T-helper 9 cell (primary cell): ENCODE data around the gene SHROOM4.

ENCODE experiments used
- DNase-seq: peaks from one replicate; pipeline ENCODE4 v3.0.0-alpha.2; 2020
- total RNA-seq, 2 donors: gene quantifications; one replicate each; lab custom pipeline; 2026; lab: John Stamatoyannopoulos, UW

SHROOM4 gene, protein sequence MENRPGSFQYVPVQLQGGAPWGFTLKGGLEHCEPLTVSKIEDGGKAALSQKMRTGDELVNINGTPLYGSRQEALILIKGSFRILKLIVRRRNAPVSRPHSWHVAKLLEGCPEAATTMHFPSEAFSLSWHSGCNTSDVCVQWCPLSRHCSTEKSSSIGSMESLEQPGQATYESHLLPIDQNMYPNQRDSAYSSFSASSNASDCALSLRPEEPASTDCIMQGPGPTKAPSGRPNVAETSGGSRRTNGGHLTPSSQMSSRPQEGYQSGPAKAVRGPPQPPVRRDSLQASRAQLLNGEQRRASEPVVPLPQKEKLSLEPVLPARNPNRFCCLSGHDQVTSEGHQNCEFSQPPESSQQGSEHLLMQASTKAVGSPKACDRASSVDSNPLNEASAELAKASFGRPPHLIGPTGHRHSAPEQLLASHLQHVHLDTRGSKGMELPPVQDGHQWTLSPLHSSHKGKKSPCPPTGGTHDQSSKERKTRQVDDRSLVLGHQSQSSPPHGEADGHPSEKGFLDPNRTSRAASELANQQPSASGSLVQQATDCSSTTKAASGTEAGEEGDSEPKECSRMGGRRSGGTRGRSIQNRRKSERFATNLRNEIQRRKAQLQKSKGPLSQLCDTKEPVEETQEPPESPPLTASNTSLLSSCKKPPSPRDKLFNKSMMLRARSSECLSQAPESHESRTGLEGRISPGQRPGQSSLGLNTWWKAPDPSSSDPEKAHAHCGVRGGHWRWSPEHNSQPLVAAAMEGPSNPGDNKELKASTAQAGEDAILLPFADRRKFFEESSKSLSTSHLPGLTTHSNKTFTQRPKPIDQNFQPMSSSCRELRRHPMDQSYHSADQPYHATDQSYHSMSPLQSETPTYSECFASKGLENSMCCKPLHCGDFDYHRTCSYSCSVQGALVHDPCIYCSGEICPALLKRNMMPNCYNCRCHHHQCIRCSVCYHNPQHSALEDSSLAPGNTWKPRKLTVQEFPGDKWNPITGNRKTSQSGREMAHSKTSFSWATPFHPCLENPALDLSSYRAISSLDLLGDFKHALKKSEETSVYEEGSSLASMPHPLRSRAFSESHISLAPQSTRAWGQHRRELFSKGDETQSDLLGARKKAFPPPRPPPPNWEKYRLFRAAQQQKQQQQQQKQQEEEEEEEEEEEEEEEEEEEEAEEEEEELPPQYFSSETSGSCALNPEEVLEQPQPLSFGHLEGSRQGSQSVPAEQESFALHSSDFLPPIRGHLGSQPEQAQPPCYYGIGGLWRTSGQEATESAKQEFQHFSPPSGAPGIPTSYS (N-terminal part only)
- total RNA-seq, result 0 reads per million in 2 donors

DNA sequence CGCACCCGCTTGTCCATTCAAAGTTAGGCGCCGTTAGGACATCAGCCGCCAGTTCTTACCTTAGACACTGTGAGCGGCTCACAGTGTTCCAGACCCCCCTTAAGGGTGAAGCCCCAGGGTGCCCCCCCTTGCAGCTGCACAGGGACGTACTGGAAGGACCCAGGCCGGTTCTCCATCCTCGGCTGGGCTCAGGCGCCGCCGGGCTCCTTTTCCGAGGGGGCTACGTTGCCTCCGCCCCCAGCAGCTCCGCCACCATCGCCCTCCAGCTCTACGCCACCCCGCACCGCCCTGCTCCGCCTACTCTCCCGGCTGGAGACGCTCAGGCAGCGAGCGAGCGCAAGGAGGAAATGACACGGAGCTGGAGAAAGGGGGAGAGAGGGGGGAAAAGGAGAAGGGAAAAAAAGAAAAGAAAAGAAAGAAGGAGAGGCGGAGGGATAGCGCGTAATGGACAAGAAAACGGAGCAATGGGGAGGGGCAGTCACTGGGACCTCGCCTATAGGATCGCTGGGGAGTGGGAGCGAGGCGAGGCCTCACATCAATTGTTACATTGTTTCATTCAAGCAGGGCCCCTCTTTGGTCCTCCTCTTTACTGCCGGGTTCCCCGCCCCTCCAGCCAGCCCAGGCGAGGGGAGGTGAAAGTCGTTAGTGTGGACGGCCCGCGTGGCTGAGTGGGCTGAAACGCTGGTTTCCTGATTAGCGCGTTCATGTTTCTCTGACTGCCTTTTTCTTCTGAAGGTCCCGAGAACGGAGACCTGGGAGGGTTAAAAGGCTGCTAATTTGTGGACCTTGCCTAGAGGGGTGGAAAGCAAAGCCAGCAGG, at the start of gene SHROOM4:
Gene SHROOM4 (minus strand): TSS at position 352 of the 819 bp plus-strand sequence. CDS start 176 bp downstream, at position 176.
- no peak for DNase-seq

DNA sequence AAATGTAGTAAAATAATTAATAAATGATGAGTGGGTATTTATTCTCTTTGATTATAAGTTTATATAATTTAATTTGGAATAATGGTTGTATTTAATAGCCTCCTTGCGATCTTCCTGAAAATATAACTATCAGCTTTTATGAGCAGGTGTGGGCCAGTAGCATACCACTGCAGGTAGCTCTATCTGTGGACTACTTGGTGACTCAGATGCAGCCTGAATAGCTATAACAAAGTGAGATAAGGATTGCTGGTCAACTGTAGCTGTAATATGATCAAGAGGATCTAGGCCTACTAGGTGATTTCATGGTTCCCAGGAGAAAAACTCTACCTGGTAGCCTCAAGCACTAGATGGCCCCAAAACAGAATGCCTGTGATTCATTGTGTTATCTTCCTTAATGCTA, 49.5 kb upstream of the SHROOM4 start:
- DNase-seq, result no peak

DNA sequence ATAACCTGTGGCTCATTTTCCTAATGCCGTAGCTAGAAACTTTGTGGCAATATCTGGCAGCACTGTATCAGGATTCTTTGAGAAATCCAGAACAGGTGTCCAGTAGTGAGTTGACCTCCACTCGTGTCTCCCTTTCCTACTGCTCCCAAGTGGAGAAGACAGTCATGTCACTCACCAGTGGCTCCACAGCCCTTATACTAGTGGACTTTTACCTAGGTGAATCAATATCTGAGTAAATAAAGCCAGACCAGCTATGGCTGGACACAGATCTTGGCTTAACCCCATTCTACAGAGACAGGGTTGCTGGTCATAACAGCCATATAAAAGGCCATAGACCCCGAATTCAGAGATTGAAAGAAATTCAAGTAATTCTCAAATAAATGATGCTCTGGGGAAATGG, 46.5 kb upstream of the SHROOM4 start:
- DNase-seq, result no peak

DNA sequence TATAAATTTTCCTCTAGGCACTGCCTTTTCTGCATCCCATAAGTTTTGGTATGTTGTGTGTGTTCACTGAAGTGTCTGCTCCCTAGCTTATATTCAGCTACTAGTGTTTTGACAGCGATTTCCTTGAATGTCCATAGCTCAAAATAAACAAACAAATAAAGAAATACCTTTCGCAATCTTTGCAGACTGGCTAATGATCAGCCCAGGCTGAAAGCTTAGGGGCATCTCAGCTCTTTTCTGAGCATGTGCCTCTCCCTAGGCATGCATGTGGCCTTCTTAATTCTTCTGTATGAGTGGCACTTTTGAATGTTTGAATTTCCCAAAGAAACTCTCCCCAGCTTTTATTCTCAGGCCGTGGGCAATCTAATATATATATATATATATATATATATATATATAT, 44.6 kb upstream of the SHROOM4 start:
- no peak for DNase-seq

DNA sequence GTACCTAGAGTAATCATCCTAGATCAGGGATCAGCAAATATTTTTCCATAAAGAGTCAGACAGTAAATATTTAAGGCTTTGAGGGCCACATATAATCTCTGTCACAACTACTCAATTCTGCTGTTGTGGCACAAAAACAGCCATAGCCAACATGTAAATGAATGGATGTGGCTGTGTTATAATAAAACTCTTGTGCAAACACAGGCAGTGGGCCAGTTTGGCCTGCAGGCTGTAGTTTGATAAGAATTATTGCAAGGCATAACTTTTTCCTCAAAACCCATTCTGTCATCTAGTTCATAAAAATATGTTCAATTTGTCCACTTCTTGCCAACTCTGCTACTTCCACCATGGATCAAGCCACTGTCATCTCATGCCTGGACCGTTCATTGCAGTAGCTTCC, 39.4 kb upstream of the SHROOM4 start:
- no peak for DNase-seq

DNA sequence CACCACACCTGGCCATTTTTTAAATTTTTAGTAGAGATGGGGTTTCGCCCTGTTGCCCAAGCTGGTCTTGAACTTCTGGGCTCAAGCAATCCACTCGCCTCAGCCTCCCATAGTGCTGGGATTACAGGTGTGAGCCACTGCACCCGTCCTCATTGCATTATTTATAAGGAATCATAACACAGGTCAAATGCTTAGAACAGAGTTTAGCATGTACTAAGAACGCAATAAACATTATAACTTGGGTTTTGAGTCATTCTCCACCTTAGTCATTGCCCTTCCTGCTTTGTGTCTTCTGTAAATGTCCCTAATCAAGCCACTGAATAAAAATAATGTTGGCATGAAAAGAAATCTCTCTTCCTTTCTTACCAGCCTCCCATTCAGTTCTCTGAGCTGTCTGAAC, 38.5 kb upstream of the SHROOM4 start:
- DNase-seq, result no peak

DNA sequence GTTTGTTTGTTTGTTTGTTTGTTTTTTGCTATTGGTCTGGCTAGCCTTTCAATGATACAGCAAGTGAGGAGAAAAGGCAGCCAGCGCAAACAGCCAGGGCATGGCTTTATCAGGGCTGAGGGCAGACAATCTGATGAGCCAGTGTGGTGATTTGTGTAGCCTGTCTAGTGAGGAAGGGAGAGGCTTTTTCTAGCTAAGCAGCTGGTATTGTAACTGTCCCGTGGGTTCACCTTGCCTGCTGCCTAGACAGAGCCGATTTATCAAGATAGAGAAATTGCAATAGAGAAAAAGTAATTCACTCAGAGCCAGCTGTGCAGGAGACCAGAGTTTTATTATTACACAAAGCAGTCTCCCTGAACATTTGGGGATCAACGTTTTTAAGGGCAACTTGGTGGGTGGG, 28.2 kb upstream of the SHROOM4 start:
- no peak for DNase-seq

DNA sequence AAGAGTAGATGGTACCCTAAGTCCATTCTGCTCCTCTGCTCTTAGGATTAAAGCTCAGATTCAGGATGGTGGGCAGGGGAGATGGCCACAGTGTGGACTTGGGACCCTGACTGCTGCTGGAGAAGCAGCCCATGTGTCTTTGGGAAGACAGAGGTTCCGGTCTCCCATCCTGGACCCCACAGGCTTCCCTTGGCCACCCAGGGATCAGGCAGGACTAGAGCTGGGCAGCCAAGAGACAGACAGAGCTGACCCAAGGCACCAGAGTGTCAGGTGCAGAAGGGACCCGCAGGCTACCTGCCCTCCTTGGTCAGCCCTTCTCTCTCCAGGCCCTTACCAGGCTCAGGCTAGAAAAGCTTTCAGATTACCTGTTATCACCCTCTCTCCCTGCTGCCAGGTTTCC, 25.7 kb upstream of the SHROOM4 start:
- no peak for DNase-seq

DNA sequence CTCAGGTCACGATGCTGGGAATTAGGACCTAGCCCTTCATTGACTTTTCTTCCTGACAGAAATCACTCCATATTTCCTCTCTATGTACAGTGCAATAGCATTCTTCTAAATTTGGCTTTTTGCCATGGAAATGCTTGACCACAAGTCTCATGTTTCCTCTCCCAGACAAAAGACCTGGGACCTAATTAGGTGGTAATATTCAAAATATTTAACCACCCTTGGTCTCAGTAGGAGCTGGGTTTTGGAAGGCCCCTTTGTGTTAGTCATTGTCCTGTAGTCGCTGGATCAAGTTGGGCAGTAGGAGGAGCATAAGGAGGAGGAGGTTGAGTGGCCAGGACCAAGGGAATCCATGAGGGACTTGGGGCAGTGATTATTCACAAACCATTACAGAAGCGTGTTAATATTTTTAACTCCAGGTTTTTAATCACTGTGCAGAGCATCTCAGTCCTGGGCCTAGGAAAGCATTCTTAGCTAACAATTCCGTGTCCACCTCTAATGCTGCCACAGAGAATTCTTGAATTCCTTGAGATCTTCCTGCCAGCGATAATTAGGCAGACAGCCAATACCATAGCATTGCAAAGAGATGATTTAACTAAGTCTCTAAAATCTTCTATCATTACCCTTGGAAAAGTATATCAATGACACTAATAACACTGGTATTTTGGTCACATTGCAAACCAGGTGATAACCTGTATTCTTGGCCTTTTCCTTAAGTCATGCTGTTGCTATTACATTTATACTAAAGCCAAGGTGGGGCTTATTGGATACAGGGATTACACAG, 25.0 kb upstream of the SHROOM4 start:
- no peak for DNase-seq

DNA sequence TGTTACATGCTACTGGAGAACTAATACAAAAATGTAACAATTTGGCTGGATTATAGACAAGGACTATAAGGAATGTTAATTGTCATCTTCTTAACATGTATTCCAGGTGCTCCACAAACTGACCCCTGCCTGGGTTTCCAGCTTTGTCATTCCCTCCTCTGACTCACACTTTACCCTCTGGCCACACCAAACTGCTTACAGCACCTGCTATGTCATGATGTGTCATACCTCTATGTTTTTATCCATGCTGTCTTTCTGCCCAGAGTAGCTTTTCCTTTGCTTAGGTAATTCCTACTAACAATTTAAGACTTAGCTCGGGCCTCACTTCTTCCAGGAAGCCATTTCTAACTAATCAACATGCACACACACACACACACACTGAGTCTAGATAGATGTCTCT, 14.0 kb upstream of the SHROOM4 start:
- DNase-seq, result no peak

DNA sequence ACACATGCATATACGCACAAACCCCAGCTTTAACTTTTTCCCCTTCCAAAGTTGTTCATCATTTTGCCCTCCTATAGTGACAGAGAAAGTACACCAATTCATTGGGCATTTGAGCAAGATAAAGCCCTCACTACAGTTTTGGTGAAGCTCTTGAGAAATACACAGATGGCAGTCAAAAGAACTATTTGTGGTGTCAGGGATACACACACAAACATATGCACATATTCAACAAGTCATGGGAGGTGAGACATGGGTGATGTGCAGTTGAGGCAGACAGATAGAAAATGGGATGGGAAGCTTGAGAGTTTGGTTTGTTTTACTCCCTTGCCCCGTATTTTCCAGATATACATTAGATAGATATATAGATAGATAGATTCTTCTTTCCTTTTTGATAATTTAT, 11.8 kb upstream of the SHROOM4 start:
- no peak for DNase-seq

DNA sequence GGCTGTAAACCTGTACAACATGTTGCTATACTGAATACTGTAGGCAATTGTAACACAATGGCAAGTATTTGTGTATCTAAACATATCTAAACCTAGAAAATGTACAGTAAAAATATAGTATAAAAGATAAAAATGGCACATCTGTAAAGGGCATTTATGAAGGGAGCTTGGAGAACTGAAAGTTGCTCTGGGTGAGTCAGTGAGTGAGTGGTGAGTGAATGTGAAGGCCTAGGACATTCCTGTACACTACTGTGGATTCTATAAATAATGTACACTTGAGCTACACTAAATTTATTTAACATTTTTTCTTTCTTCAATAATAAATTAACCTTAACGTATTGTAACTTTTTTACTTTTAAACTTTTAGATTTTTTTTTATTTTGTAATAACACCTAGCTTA, 5.0 kb upstream of the SHROOM4 start:
- DNase-seq, result no peak

DNA sequence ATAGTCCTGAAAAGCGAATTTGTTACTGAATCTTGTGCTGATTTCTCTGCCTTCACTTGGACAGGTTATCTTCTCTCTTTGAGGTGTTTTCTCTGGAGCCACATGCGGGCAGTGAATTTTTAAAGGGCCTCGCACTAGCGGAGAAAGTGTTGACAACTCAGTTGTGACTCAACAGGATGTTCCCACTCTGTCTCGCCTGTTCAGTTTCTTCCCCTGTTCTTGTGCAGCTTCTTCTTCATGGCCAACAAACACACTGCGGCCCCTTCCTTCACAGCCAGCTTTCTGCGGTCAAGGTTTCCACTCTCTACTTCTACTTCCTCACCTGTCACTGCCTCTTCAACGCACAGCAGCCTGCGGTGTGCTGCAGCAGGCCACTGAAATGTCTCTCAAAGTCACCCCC, 1.1 kb upstream of the SHROOM4 start:
- no peak for DNase-seq

DNA sequence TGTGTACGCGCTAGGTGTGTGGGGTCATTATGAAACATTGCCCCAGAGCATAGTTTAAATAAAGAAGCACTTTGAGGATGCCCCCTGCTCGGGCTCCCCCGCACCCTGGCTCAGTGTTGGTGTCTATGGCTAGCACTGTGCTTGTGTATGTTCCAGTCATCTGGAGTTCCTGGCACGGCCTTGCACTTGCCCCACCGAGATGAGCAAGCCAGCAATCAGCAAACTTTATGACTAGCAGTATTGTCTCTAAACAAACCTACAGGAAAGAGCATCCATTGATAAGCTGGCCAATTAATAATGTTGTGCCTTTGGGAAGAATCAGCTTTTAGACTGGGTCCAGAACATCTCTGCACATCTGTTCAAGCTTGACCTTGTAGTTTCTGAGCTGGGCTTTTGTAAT, 707 bp upstream of the SHROOM4 start:
- no peak for DNase-seq

DNA sequence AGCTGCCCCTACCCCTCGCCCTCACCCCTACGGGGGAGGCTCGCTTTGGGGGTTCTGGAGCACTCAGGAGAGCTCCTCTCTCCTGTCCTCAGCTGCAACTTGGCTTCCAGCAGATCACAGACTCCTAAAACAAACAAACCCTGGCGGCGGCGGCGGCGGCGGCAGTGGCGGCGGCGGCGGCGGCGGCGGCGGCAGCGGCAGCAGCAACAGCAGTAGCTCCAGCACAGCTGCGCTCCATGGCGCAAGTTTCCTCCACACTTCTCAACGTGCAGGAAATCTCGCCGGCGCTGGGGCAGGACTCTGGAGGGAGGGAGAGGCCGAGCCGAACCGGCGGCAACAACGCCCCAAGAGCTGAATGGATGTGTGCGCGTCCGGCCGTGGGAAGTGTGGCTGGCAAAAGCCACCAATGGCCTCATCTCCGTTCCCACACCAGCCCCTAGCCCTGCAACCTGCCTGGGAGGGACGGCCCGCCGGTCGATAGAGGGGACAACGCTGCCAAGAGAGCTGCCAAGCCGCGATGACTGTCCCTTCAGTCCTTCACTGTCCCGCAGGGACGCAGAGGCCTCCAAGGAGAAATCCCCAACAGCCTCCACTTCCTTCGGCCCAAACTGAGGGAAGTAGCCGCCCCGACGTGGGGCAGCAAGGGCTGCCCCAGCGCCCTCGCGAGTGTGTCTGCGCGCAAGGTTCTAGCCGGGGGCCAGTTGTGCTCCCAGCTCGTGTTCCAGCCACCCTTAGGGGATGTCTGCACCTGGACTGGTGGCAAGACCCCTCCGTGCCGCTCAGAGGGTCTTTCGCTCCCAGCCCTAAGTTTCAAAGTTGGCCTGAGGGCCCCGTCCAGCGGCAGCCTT, 775 bp downstream of the SHROOM4 start:
- DNase-seq, result no peak

DNA sequence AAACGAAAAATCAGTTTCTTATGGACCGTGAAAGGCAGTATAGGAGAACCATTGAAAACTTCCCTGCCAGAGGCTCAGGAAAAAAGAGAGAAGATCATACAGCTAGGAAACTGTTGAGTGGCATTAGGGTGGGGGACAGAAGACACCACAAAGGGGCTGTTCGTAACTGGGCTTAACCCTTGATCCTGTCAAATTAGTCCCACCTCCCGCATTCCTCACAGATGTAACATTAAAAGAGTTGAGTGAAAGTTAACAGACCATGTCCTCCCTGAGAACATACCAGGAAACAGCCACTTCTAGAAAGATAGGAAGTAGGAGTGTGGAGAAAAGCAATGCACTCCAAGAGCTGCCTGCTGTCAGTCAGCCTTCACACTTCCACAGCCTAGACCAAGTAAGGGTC, 8.7 kb downstream of the SHROOM4 start:
- no peak for DNase-seq

DNA sequence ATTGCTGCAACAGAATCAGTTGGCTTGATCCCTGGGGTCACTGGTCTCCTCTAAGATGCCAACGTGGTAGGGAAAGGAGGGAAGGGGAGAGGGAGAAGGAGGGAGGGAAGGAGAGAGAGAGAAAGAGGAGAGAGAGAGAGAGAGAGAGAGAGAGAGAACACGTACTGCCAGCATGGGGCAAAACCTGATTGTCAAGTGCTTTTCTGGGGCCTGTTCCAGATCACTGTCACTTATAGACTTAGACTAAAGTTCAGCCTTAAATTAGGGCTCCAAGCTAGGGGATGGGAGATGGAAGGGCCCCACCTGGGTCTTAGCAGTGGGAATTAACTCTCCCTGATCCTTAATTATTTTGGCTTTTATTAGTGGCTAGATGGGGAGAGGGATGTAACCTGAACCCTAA, 12.9 kb downstream of the SHROOM4 start:
- no peak for DNase-seq

DNA sequence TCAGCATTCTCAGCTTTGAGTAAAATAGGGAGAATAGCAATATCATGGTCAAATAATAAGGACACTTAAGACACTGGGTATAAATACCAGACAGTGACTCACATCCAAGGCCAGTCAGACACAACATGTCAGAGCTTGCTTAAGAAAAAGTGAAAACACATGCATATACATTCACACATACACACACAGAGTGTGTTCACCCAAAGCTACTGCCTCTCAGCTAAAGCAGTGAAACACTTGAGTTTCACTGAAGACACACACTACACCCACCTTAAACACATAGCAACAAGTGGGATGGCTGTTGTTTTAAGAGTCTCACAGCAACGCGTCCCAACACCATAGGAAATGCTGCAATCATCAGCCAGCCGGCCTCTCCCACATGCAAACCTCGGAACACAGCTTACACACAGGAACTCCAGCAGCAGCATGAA, 14.4 kb downstream of the SHROOM4 start:
- no peak for DNase-seq

DNA sequence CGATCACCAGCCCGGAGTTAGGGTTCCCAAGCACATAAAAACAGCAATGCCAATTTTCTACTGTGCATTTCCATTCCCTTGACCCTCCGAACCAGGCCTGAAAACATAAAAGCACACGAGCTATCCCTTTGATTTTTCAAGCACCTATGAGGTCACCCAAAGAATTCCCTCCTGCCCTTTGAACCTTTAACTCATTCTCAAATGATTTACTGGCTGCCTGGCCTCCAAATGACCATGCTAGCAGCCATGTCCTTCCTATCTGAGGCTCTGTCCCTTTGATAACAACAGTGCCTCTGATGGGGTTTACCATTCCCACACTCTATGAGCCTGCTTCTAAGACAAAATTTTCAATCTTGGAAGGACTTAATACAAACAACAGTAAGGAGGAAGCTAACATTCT, 15.2 kb downstream of the SHROOM4 start:
- no peak for DNase-seq

DNA sequence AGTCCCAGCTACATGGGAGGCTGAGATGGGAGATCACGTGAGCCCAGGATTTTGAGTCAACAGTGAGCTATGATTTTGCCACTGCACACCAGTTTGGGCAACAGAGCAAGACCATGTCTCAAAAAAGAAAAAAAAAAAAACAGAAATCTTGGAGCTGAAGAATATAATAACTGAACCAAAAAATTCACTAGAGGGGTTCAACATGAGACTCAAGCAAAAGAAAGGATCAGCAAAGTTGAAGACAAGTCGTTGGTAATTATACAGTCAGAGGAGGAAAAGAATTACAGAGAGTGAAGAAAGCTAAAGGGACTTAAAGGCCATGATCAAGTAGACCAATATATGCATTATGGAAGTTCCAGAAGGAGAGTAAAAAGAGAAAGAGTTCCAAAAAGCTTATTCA, 26.9 kb downstream of the SHROOM4 start:
- no peak for DNase-seq
